NB4 (cell line): ENCODE data around the gene PRELID2.

Experiments
- DNase-seq: peaks from one replicate; pipeline ENCODE4 v3.0.0; 2010; ENCODE audit warnings: low read depth
- H3K4me3 ChIP-seq: one replicate; pipeline ENCODE4 v1.5.1; 2011; ENCODE audit warnings: mild to moderate bottlenecking, low read depth, low read length, moderate library complexity
- CTCF ChIP-seq: IDR thresholded peaks from one replicate; pipeline ENCODE4 v1.5.1; 2012; ENCODE audit warnings: low read depth, low read length
- MAX ChIP-seq: IDR thresholded peaks from 2 replicates; pipeline ENCODE4 v1.6.1; 2011; ENCODE audit warnings: low read depth, low read length
- MYC ChIP-seq: IDR thresholded peaks from 2 replicates; pipeline ENCODE4 v1.6.1; 2011; ENCODE audit warnings: low read depth, low read length
- POLR2A ChIP-seq: IDR thresholded peaks from 2 replicates; pipeline ENCODE4 v1.6.1; 2011; ENCODE audit warnings: mild to moderate bottlenecking; ENCODE audit not compliant: insufficient read length; ENCODE audit errors: extremely low read depth

Gene PRELID2

DNA sequence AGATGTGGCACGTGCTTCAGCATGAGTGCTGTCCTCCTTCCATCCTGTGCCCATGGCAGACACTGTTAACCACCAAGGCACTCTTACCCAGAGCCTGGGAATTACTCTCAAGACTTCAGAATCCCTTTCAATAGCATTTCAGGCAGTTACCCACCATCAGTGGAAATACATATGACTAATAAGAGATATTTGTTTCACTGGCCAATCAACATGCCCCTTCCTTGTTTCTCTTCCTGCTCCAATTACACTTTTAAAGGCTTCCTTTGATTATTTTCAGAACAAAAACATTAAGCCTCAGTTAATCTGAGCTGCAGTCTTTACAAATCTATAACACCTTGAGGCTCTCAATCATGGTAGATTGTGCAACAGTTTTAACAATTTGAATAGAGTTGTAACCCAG is 70.8 kb downstream of the PRELID2 start:
- TF ChIP-seq CTCF = no peak
- TF ChIP-seq POLR2A = no peak
- no peak for TF ChIP-seq MAX
- TF ChIP-seq MYC = no peak
- no peak for DNase-seq
- H3K4me3 ChIP-seq = no peak overlapping the region

GRCh38 chr5:145762833-145763232 is 72.3 kb downstream of the PRELID2 start:
- no peak for DNase-seq
- TF ChIP-seq CTCF = no peak
- TF ChIP-seq POLR2A = no peak
- no peak for TF ChIP-seq MYC
- no peak for TF ChIP-seq MAX

DNA sequence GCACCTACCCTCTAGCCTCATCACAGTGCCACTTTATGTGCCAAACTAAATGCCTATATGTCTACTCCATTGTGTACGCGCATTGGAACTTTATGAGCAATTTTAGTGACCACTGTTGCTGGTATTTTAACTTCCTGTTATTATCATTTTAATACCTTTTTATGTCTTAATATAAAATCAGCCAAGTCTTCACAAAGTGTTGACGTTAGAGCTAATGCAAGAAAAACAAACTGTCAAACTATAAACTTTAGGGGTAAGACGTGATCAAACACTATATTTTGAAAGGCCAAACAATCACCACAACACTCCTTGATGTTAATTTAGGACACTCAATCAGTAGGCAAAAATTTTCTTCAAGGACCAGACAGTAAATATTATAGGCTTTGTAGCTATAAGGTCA is 73.9 kb downstream of the PRELID2 start:
- TF ChIP-seq MYC (no peak), MAX (no peak), CTCF (no peak), POLR2A (no peak)
- no peak overlapping the region for H3K4me3 ChIP-seq
- no peak for DNase-seq

More at GRCh38 chr5:145762833-145763232, 72.3 kb downstream of the PRELID2 start:
- H3K4me3 ChIP-seq = no peak overlapping the region

DNA sequence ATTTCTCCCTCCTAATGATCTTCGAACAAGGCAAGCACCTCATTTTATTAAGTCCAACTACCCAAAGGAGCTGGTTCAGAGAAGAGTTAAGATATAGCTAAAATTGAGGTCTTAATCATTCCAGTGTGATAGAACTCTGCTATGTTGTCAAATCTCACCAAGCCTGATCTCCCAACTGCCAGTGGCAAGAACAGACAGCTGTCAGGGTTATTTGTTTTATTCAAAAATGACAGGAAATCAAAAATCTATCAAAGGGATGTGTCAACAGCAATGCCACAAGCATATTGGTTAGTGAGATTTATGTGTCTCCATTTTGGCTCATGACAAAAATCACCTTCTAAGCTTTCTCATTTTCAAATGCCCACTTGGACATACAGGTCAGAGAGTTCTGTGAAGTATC is 74.5 kb downstream of the PRELID2 start:
- H3K4me3 ChIP-seq = no peak overlapping the region
- TF ChIP-seq MYC = no peak
- no peak for TF ChIP-seq MAX
- no peak for TF ChIP-seq CTCF
- TF ChIP-seq POLR2A = no peak
- DNase-seq = no peak

GRCh38 chr5:145752947-145753346 is 82.2 kb downstream of the PRELID2 start:
- DNase-seq = no peak
- H3K4me3 ChIP-seq = no peak overlapping the region
- no peak for TF ChIP-seq POLR2A
- TF ChIP-seq CTCF = no peak
- TF ChIP-seq MYC = no peak

DNA sequence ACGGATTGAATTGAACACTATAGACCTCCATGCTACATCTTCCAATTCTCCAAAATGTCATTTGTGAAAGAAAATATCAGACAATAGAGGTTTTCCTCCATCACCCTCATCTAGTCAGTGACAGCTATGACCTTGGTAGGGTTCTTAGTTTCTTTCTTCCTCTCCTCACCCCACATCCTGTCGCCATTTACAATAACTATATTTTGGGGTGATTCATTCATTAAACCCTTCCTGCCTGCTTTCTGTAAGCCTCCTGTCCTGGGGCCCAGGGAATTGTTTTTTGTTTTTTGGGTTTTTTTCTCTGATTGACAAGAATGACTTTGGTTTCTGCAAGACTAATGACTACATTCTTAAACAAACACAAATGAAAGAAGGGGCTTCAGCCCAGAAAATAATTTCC is 82.6 kb downstream of the PRELID2 start:
- H3K4me3 ChIP-seq = no peak overlapping the region
- TF ChIP-seq MYC = no peak
- TF ChIP-seq MAX = no peak
- TF ChIP-seq CTCF = no peak
- no peak for TF ChIP-seq POLR2A
- no peak for DNase-seq
